ENCODE results near the gene SULT1C4. TPM values are rescaled to one million over a fixed set of nuclear protein-coding genes. Genes with fewer than 3 reads are reported as not detected.
"Not testable (repeated sequence)": the region's sequence is repeated elsewhere in the genome, so short reads cannot be mapped to it uniquely, and the experiment has no call there.

The SULT1C4 gene
- total RNA-seq, result 4.5 TPM

DNA sequence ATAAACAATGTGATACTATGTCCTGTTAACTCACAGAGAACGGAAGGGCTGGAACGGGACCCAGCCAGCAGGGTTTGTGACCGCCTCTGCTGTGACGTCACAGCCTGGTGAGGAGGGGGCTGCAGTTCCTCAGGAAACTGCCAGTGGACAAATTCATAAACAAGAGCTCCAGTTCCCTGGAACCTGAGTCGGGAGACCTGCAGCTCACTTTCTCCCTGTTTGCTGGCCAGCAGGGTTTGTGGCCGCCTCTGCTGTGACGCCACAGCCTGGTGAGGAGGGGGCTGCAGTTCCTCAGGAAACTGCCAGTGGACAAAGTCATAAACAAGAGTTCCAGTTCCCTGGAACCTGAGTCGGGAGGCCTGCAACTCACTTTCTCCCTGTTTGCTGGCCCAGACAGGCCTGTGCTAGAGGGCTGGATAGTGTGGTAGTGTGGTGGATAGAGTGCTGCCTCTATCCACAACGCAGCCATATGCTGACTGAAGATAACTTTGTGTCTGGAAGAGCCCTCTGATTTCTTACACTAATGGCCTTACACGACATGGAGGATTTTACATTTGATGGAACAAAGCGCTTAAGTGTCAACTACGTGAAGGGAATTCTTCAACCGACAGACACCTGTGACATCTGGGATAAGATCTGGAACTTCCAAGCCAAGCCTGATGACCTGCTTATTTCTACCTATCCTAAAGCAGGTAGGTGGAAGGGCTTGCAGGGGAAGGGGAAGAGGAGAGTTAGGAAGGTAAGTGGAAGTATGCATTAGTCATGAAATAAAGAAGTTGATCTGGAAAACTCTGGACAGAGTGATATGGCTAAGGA lies at the start of gene SULT1C4:
SULT1C4 (plus strand) TSS at position 140 of the 816 bp plus-strand sequence; CDS start at position 524, 384 bp downstream.
- FAIRE-seq (no peak), DNase-seq (ENCODE audit: low spot score in 2 of 2) (peak in 1 of 2 donors; percentile 24)

DNA sequence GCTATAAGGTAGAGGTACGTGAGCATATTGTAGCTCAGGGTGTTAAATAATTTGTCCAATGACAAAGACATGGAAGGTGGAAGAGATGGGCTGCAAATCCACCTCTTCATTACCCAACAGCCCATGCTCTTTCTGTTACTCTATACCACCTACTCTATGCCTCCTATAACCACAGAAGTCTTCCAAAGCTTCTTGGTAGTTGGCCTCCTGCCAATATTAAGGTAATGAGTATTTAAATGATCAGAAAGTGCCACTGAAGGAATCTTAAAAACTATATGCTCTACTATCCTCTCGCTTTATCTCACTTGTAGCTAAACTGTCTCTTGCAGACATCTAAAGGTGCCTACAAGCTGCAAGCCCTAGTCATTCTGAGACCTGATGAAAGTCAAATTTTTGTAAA lies 48.0 kb upstream of the SULT1C4 start:
- DNase-seq (ENCODE audit: low spot score in 2 of 2), result no peak
- no peak for FAIRE-seq

DNA sequence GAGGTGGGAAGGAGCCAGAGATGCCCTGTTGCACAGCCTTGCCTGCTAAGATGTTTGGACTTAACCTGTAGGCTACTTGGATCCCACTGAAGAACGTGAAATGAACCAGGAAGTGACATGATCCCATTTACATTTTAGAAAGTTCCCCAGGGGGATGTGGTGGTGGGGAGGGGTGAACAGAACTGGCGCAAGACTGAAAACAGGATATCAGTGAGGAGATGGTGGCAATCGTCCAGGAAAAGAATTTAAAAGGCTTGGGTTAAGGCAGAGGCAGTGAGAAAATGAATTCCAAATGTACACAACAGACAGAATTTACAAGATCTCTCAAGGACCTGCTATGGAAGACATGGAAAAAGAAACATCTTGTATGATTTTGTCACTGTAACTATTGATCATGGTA lies 46.8 kb upstream of the SULT1C4 start:
- DNase-seq (ENCODE audit: low spot score in 2 of 2) (no peak), FAIRE-seq (no peak)

DNA sequence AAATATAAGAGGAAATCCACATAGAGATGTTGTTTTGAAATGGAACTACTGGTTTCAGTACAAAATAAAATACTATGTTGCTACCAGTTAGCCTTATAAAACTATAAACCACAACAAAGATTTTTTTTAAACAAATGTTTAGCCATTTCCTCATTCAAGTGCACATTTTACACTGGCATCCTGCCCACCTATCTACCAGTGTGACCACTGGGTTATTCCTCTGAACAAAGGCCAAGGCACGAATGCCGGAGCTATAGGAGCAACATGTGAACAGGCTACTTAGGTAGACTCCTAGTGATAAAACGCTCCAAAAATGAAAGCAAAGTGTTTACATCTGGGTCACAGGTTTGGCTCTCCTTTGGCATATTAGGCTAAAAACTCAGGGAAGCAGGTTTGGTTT lies 31.8 kb upstream of the SULT1C4 start:
- FAIRE-seq (no peak), DNase-seq (ENCODE audit: low spot score in 2 of 2) (no peak)

DNA sequence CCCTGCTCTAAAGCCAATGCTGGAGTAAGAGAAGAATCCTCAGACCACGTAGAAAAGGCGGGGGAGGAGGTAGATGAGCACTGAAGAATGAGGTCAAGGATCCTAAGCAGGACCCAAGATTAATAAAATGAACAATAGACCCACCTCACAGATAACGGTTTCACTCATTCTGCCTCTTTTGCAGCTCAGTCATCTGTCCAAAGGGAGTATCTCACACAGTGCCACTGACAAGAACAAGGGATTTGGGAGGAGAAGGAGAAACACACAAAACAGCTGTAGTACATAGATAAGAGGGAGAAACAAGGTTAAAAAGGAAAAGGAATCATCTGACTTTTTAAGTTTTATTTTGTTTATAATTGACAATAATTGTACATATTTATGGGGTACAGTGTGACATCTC lies 30.9 kb upstream of the SULT1C4 start:
- DNase-seq (ENCODE audit: low spot score in 2 of 2) (no peak), FAIRE-seq (no peak)

DNA sequence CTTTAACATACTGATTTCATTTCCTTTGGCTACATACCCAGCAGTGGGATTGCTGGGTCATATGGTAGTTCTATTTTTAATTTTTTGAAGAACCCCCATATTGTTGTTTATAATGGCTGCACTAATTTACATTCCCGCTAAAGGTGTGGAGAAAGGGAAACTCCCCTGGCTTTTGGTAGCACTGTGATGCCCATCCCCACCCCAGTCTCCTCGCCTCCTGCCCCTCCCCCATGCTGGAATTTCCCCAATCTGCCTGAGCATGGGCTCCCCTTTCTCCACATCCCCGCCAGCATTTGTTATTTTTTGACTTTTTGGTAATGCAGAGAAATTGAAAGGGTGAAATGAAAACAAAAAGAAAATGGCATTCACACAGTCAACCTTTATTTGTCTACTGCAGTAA lies 30.0 kb upstream of the SULT1C4 start:
- FAIRE-seq, result no peak
- DNase-seq (ENCODE audit: low spot score in 2 of 2), result no peak

DNA sequence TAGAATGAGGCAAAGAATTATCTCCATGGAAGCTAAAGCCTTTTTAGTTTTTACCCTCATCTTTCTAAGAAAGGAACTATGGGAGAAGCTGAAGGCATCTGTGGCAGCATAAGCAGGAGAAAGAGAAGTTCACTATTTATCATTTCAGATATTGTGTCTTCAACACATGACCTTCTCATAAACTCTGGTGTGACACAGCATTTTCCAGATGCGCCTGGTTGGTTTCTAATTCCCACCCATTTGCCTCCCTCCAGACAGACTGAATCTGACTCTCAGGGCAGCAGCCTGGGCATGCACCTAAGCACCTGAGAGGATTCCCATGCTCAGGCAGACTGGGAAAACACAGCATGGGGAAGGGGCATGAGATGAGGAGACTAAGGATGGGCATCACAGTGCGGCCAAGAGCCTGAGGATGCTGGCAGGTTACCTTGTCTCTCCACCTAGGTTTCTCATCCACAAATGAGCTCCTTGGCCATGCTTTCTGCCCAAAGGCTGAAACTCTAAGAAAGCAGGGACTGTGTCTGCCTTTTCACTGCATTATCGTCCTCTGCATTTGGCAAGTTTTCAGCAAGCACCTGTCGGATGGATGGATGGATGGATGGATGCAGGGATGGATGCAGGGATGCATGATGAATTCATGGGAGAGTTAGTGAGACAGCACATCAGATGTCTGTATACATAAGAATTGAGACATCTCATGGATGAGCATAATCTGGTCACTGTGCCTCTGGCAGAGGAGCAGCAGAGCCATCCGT lies 28.8 kb upstream of the SULT1C4 start:
- no peak for FAIRE-seq
- no peak for DNase-seq (ENCODE audit: low spot score in 2 of 2)

DNA sequence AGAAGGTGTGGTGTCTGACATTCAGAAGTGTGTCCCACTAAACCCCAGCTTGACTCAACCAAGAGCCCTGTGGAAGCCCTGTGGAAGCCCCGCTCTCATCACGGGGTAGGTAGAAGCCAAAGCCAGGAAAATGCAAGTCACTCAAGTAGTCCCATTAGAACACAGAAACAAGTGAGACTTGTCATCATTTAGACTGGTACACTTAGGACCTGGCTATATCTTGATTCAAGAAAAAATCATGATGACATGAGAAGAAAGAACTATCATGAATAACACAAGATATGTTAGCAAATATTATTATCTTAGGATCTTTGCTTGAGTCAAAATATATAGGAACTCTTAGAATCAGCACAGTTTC lies 28.2 kb upstream of the SULT1C4 start:
- FAIRE-seq, result no peak
- no peak for DNase-seq (ENCODE audit: low spot score in 2 of 2)

DNA sequence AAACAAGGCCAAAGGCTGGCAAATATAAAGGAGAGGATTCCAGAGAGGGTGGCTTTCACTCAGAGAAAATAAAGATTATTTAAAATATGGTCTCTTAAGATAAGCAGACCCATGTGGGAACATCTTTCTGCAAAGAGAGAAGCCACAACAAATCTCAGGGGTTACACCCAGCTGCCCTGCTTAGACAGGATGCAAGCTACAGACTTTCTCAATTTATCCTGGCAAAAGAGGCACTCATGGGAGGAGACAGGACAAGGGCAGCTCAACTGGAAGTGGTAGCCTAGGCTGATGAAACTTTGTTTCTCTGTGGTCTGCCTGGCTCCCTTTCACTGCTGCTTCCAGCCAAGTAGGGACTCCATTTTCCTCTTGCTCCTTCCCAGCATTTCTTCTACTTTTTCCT lies 25.9 kb upstream of the SULT1C4 start:
- no peak for FAIRE-seq
- DNase-seq (ENCODE audit: low spot score in 2 of 2), result no peak

DNA sequence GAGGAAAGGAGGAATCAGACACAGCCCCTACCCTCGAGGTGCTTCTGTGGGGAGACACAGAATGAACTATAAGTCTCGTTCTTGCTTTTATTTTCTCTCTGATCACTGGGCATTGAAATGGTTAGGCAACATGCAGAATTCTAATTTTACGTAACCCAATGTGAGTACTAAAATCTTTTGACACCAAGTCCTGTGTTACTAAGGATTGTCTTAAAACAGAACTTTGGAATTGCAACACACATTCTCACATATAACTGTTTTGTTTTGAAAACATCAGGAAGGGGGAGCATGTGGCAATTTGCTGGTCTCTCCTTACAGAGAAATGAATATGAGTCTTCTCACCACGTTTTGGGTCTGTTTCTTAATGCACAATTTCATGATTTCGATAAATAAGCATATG lies 23.6 kb upstream of the SULT1C4 start:
- FAIRE-seq, result no peak
- no peak for DNase-seq (ENCODE audit: low spot score in 2 of 2)

DNA sequence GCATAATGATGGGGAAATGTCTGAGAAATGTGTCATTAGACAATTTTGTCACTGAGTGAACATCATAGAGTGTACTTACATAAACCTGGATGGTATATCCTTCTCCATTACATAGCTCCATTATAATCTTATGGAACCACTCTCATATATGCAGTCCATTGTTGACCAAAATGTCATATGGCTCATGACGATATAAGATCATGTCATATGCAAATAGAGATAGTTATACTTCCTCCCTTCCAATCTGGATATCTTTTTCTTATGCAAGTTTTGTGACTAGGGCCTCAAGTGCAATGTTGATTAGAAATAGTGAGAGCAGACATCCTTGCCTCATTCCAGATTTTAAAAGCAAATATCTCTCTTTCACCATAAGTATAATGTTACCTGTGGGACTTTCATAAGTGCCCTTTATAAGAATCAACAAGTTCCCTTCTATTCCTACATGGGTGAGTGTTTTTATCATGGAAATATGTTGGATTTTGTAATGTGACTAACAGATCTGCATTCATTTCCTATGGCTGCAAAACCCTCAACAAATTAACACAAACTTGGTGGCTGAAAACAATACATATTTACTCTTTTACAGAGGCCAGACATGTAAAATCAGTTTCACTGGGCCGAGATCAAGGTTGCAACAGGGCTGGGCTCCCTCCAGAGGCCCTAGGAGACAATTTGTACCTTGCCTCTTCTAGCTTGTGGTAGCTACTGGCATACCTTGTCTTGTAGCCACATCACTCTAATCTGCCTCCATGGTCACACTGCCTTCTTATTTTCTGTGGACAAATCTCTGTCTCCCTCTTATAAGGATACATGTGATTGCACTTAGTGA lies 21.6 kb upstream of the SULT1C4 start:
- DNase-seq (ENCODE audit: low spot score in 2 of 2) (no peak), FAIRE-seq (no peak)

DNA sequence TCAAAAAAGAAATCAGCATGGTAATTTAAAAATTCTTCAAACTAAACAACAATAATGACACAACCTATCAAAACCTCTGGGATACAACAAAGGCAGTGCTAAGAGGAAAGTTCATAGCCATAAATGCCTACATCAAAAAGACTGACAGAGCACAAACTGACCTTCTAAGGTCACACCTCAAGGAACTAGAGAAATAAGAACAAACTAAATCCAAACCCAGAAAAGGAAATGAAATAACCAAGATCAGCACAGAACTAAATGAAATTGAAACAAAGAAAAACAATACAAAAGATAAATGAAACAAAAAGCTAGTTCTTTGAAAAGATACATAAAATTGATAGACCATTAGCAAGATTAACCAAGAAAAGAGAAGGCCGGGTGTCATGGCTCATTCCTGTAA lies 18.4 kb upstream of the SULT1C4 start:
- FAIRE-seq; DNase-seq (ENCODE audit: low spot score in 2 of 2): not testable (repeated sequence)

DNA sequence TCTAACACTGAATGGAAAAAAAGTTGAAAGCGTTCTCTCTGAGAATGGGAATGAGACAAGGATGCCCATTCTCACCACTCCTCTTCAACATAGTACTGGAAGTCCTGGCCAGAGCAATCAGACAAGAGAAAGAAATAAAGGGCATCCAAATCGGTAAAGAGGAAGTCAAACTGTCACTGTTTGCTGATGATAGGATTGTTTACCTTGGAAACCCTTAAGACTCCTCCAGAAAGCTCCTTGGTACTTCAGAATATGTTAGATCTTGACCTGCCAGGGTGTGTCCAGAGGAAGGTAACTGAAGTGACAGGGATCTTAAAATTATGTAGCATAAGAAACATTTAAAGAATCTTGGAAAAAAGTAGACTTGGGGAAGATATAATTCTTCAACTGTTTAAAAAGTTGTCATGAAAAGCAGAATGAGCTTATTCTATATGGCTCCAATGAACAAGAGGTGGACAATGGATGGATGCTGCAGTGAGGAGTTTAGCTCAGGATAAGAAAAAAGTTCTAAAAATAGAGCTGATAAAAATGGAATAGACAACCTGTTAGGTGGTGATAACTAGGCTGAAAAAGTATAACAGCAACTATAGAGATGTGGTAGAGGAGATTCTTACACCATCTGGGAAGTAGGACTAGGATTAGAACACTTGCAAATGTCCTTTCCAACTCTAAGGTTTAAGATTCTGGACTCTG lies 16.8 kb upstream of the SULT1C4 start:
- FAIRE-seq (no peak), DNase-seq (ENCODE audit: low spot score in 2 of 2) (no peak)

DNA sequence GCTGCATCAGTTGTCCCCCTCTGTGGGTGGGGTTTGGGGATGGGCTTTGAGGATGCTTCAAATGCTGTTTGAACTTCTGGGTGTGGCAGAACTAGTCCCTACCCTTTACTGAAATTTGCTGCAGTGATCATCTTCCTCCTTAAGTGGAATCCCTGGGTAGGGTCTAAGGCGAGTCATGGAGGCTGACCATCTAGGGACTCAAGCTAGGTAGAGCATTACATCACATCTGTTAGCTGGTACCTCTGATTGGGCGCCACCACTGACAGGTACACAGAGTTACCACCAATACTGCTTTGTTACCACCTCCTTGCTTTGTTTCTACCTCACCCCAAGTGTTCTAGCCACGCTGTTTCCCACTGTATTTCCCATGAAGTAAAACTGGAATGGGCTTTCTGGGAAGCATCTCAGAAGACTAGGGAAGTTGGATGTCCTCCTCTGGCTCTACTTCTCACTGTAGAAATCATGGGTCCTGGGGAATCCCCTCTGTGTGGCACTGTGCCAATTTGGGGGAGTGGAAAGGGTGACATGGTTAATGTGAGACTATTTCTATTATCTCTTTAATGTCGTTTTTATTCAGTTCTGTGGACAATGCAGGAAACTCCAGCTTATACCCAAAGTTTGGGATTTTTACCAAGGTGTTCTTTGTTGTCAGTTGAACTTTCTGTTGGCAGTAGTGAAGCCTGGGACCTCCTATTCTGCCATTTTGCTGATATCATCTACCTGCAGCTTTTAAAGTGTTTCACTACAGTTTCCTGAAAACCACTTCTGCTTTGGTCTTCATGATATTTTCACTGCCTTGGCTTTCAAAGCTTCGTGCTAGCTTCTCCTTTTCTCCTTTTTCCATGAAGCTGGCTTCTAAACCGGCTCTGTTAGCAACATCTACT lies 14.5 kb upstream of the SULT1C4 start:
- DNase-seq (ENCODE audit: low spot score in 2 of 2), result no peak
- no peak for FAIRE-seq

DNA sequence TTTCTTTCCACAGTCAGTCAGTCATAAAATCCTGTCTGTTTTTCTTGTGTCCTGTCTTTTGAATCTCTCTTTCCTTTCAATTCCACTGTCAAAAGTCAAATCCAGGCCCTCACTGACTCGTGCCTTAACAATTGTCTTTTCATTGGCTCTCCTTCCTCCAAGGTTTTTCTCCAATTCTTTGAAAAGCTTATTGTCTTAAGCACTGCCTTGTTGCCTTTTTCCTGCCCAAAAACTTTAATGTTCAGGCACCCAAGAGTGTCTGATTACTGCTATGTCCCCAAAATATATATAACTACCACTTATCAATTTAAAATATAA lies 13.9 kb upstream of the SULT1C4 start:
- FAIRE-seq, result no peak
- no peak for DNase-seq (ENCODE audit: low spot score in 2 of 2)

DNA sequence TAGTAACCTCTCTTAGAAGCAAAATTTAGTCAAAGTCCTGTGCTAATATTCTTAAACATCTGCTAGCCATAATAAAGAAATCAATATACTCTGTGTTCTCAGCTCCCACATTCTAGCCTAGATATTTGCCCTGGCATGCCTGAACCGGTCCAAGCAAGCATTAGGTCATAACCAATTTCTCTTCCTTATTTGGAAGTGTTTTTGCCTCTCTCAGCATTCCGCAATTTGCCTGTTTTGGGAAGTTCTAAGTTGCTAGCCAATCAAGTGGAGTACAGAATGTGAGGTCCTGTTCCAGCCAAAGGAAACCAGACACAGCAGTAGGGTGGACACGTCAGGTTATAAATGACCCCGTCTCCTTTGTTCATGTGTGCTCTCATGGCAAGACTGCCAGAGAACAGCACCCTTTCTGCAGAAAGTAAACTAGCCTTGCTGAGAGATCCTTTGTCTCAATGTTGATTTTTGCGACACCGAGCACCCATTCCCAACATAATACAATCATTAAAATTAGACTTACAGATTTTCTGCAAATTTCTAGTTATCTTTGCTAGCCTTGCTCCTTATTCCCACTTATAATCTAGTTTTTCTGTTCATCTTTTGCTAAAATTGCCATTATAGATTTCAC lies 13.0 kb upstream of the SULT1C4 start:
- DNase-seq (ENCODE audit: low spot score in 2 of 2) (no peak), FAIRE-seq (no peak)

DNA sequence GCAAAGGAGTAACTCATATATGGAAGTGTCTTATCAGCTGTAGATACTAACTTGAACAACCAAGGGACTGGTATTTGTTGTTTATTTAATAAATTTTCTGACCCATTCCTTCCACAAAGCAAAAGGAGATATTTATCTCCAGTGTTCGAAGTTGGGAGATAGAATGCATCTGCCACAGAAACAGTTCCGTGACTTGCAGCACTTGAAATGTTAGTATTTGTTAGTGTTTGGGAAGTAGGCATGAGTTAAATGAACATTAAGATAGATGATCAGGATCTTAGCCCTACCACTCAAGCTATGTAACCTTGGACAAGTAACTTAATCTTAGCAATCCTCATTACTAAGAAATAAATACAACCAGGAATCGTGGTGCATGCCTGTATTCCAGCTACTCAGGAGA lies 12.1 kb upstream of the SULT1C4 start:
- no peak for FAIRE-seq
- DNase-seq (ENCODE audit: low spot score in 2 of 2), result no peak

DNA sequence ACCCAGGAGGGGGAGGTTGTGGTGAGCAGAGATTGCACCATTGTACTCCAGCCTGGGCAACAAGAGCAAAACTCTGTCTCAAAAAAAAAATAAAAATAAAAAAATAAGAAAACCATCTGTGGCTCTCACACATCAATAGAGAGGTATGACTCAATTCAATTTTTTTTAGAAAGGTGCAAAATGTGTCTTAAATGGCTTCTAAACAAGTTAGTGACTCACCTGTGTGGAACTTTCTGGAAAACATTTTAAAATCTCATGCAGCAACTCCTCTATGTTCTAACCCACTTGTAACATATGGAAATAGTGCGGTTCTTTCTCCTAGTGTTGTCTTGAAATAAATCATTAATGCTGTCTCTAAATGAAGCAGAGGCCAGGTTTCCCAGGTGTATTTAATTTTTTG lies 10.7 kb upstream of the SULT1C4 start:
- no peak for DNase-seq (ENCODE audit: low spot score in 2 of 2)
- no peak for FAIRE-seq

DNA sequence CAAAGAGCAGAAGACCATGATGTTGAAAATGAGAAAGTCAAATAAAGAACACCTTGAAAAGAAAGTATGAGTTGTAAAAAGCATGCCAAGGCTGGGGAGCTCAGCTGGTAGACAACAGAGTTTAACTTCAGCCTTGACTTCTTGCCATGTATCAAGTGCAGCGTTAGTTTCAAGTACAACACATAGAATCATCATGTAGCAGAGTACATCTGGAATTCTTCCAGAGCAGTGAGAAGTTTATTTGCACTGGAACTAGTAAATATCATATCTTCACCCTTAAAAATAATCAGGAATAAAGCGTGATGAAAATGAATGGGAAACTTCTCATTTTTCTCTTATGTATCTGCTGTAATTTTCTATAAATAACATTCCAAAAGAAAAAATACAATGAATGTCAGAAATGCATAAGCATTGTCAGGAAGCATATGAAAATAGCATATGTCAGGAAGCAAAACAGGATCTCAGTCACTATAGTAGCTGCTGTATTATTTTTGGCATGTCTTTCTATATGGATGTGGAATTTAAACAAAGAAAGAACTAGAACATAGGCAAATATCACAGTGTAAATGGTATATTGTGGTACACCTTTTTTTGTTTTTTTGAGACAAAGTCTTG lies 10.1 kb upstream of the SULT1C4 start:
- FAIRE-seq, result no peak
- DNase-seq (ENCODE audit: low spot score in 2 of 2), result no peak

Data from frontal cortex (tissue), 4 donors.